Measurements from ENCODE around the gene STT3A.

DNA sequence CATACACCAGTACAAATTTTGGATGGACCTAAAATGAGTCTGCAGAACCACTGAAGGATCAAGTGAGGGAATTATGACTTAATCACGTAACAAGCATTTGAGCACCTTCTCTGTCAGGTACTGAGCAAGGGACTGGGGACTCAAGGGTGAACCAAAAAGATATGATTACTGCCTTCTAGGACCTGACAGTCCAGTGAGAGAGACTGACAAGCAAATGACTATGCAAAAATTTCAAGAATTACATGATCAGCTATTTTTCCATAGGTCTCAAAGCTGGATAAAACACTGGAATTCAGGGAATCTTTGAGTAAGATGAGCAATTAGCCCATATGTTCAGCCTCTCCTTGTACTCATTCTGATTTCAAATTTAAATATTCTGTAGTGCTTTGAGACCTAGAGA is 5.2 kb upstream of the STT3A start:
- no peak for TF ChIP-seq CBX8 (IDR thresholded peaks at IDR 0.05)
- peak; percentile 38 for TF ChIP-seq MAFK (IDR thresholded peaks at IDR 0.05; ENCODE audit: partially characterized antibody)
- TF ChIP-seq, protein P1, sequence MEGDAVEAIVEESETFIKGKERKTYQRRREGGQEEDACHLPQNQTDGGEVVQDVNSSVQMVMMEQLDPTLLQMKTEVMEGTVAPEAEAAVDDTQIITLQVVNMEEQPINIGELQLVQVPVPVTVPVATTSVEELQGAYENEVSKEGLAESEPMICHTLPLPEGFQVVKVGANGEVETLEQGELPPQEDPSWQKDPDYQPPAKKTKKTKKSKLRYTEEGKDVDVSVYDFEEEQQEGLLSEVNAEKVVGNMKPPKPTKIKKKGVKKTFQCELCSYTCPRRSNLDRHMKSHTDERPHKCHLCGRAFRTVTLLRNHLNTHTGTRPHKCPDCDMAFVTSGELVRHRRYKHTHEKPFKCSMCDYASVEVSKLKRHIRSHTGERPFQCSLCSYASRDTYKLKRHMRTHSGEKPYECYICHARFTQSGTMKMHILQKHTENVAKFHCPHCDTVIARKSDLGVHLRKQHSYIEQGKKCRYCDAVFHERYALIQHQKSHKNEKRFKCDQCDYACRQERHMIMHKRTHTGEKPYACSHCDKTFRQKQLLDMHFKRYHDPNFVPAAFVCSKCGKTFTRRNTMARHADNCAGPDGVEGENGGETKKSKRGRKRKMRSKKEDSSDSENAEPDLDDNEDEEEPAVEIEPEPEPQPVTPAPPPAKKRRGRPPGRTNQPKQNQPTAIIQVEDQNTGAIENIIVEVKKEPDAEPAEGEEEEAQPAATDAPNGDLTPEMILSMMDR (IDR thresholded peaks at IDR 0.05) = no peak
- TF ChIP-seq HDAC2 (IDR thresholded peaks at IDR 0.05) = no peak
- no peak for TF ChIP-seq EHF (CRISPR knock-in tag; IDR thresholded peaks at IDR 0.05)
- no peak for TF ChIP-seq MYC (IDR thresholded peaks at IDR 0.05; ENCODE audit: borderline replicate concordance, low read length)
- TF ChIP-seq, protein P2, sequence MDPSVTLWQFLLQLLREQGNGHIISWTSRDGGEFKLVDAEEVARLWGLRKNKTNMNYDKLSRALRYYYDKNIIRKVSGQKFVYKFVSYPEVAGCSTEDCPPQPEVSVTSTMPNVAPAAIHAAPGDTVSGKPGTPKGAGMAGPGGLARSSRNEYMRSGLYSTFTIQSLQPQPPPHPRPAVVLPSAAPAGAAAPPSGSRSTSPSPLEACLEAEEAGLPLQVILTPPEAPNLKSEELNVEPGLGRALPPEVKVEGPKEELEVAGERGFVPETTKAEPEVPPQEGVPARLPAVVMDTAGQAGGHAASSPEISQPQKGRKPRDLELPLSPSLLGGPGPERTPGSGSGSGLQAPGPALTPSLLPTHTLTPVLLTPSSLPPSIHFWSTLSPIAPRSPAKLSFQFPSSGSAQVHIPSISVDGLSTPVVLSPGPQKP (IDR thresholded peaks at IDR 0.05; ENCODE audit: low read depth, low read length) = no peak
- TF ChIP-seq BHLHE40 (IDR thresholded peaks at IDR 0.05; ENCODE audit: low read depth, low read length) = no peak
- TF ChIP-seq HES2 (IDR thresholded peaks at IDR 0.05) = no peak
- TF ChIP-seq POLR2A (IDR thresholded peaks at IDR 0.05; ENCODE audit: low read length) = no peak
- TF ChIP-seq RARB (CRISPR knock-in tag; IDR thresholded peaks at IDR 0.05) = no peak
- TF ChIP-seq JUN (IDR thresholded peaks at IDR 0.05) = no peak
- TF ChIP-seq ZFP36 (IDR thresholded peaks at IDR 0.05; ENCODE audit: borderline replicate concordance, partially characterized antibody) = no peak
- TF ChIP-seq, protein P3, sequence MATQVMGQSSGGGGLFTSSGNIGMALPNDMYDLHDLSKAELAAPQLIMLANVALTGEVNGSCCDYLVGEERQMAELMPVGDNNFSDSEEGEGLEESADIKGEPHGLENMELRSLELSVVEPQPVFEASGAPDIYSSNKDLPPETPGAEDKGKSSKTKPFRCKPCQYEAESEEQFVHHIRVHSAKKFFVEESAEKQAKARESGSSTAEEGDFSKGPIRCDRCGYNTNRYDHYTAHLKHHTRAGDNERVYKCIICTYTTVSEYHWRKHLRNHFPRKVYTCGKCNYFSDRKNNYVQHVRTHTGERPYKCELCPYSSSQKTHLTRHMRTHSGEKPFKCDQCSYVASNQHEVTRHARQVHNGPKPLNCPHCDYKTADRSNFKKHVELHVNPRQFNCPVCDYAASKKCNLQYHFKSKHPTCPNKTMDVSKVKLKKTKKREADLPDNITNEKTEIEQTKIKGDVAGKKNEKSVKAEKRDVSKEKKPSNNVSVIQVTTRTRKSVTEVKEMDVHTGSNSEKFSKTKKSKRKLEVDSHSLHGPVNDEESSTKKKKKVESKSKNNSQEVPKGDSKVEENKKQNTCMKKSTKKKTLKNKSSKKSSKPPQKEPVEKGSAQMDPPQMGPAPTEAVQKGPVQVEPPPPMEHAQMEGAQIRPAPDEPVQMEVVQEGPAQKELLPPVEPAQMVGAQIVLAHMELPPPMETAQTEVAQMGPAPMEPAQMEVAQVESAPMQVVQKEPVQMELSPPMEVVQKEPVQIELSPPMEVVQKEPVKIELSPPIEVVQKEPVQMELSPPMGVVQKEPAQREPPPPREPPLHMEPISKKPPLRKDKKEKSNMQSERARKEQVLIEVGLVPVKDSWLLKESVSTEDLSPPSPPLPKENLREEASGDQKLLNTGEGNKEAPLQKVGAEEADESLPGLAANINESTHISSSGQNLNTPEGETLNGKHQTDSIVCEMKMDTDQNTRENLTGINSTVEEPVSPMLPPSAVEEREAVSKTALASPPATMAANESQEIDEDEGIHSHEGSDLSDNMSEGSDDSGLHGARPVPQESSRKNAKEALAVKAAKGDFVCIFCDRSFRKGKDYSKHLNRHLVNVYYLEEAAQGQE (IDR thresholded peaks at IDR 0.05) = no peak

Measured in A549 (cell line).